Neutrophil (primary cell): ENCODE data around the gene MTIF2.
"Not testable (repeated sequence)": the region's sequence is repeated elsewhere in the genome, so short reads cannot be mapped to it uniquely, and the experiment has no call there.

Experiments used
- H3K27ac ChIP-seq: fragments of 200-600 bp; sonication (generic); 2 replicates; pipeline ENCODE4 v1.5.1; 2016; ENCODE audit warnings: mild to moderate bottlenecking, moderate library complexity
- H3K27me3 ChIP-seq: fragments of 200-600 bp; sonication (generic); 2 replicates; pipeline ENCODE4 v1.6.0; 2016; ENCODE audit warnings: mild to moderate bottlenecking
- H3K36me3 ChIP-seq: fragments of 200-600 bp; sonication (generic); 2 replicates; pipeline ENCODE4 v1.5.1; 2017
- H3K4me1 ChIP-seq, 2 experiments: fragments of 200-600 bp in 1 of 2; sonication (generic) in 1 of 2; 1 replicate in 1 of 2; 2 replicates in 1 of 2; pipeline versions ENCODE4 v1.5.1 to v1.6.1; 2013 to 2016; ENCODE audit warnings: low read depth in 1 of 2, low read length in 1 of 2, mild to moderate bottlenecking in 1 of 2, moderate library complexity in 1 of 2; ENCODE audit not compliant: control insufficient read depth in 1 of 2, insufficient read depth in 1 of 2
- H3K4me3 ChIP-seq, 2 experiments: fragments of 200-600 bp in 1 of 2; sonication (generic) in 1 of 2; 1 replicate in 1 of 2; 2 replicates in 1 of 2; pipeline ENCODE4 v1.5.1; 2013 to 2016; ENCODE audit warnings: low read depth in 1 of 2, low read length in 1 of 2, mild to moderate bottlenecking in 1 of 2, moderate library complexity in 1 of 2
- H3K9me3 ChIP-seq: fragments of 200-600 bp; sonication (generic); 2 replicates; pipeline ENCODE4 v1.5.1; 2016
- CTCF ChIP-seq: fragments of 200-600 bp; sonication (generic); IDR thresholded peaks from 2 replicates; pipeline ENCODE4 v1.5.1; 2016; ENCODE audit warnings: antibody characterized with exemption

MTIF2 gene

GRCh38 chr2:55245411-55245810 lies 23.6 kb downstream of the MTIF2 start:
- Histone ChIP-seq H3K4me3 (no peak overlapping the region), H3K27ac (no peak overlapping the region), H3K27me3 (no peaks in the 10 kb centered on the region), H3K36me3 (peaks cover 61% of the 10 kb centered on the region), H3K9me3 (no peaks in the 10 kb centered on the region), H3K4me1 (no peaks in the 10 kb centered on the region)
- TF ChIP-seq CTCF = no peak

GRCh38 chr2:55242617-55243016 lies 26.4 kb downstream of the MTIF2 start:
- Histone ChIP-seq H3K27ac (no peak overlapping the region), H3K27me3 (no peaks in the 10 kb centered on the region), H3K9me3 (no peaks in the 10 kb centered on the region), H3K36me3 (peaks cover 49% of the 10 kb centered on the region), H3K4me3 (no peak overlapping the region), H3K4me1 (no peaks in the 10 kb centered on the region)
- TF ChIP-seq CTCF = no peak

DNA sequence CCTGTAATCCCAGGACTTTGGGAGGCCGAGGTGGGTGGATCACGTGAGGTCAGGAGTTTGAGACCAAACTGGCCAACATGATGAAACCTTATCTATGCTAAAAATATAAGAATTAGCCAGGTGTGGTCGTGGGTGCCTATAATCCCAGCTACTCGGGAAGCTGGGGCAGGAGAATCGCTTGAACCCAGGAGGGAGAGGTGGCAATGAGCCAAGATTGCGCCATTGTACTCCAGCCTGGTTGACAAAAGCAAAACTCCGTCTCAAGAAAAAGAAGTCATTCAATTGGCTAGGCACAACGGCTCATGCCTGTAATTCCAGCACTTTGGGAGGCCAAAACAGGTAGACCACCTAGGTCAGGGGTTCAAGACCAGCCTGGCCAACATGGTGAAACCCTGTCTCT lies 27.4 kb downstream of the MTIF2 start:
- H3K9me3 ChIP-seq, H3K27me3 ChIP-seq, H3K4me1 ChIP-seq, H3K4me3 ChIP-seq, H3K27ac ChIP-seq: not testable (repeated sequence)
- H3K36me3 ChIP-seq = peaks cover 48% of the 10 kb centered on the region

DNA sequence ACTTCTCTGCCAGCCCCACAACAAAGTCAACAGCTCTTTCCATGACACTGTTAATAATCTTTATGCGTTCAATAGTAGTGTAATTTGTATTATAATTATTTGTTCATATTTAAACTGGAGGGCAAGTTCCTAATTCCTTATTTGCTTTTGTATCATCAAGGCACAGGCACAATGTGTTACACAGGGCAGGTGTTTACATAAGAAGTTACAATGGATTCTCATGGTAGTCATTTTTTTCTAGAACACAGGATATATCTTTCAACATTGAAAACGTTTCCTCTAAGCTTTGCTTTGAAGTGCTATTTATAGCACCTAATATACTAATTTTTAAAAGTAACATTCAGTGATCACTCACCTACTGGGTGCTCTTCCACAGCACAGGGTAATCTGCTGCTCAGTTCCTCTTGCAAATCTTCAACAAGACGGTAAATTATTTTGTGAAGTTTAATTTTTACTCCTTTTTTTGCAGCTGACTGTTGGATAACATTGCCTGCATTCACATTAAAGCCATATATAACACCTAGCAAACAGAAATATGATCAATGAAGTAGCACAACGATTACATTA lies 29.3 kb downstream of the MTIF2 start:
- Histone ChIP-seq H3K27me3 (no peaks in the 10 kb centered on the region), H3K9me3 (no peaks in the 10 kb centered on the region), H3K4me1 (no peaks in the 10 kb centered on the region), H3K36me3 (peaks cover 52% of the 10 kb centered on the region), H3K4me3 (no peak overlapping the region), H3K27ac (no peak overlapping the region)
- TF ChIP-seq CTCF = no peak

GRCh38 chr2:55236992-55237543 lies 32.0 kb downstream of the MTIF2 start:
- H3K27ac ChIP-seq = no peak overlapping the region
- peaks cover 45% of the 10 kb centered on the region for H3K36me3 ChIP-seq

More at GRCh38 chr2:55236992-55237543, 32.0 kb downstream of the MTIF2 start:
- Histone ChIP-seq H3K9me3 (no peaks in the 10 kb centered on the region), H3K27me3 (no peaks in the 10 kb centered on the region), H3K4me3 (no peak overlapping the region), H3K4me1 (peaks cover 10 to 13% of the 10 kb centered on the region in 2 experiments)
- no peak for TF ChIP-seq CTCF
